Dedifferentiated amniotic fluid mesenchymal stem cell (primary cell): ENCODE measurements around the gene TPPP2.
"Not testable (repeated sequence)": the region's sequence is repeated elsewhere in the genome, so short reads cannot be mapped to it uniquely, and the experiment has no call there.

Experiments
- DNase-seq: peaks from one replicate; pipeline ENCODE4 v3.0.0-alpha.2; 2016; ENCODE audit errors: extremely low spot score

TPPP2 gene

DNA sequence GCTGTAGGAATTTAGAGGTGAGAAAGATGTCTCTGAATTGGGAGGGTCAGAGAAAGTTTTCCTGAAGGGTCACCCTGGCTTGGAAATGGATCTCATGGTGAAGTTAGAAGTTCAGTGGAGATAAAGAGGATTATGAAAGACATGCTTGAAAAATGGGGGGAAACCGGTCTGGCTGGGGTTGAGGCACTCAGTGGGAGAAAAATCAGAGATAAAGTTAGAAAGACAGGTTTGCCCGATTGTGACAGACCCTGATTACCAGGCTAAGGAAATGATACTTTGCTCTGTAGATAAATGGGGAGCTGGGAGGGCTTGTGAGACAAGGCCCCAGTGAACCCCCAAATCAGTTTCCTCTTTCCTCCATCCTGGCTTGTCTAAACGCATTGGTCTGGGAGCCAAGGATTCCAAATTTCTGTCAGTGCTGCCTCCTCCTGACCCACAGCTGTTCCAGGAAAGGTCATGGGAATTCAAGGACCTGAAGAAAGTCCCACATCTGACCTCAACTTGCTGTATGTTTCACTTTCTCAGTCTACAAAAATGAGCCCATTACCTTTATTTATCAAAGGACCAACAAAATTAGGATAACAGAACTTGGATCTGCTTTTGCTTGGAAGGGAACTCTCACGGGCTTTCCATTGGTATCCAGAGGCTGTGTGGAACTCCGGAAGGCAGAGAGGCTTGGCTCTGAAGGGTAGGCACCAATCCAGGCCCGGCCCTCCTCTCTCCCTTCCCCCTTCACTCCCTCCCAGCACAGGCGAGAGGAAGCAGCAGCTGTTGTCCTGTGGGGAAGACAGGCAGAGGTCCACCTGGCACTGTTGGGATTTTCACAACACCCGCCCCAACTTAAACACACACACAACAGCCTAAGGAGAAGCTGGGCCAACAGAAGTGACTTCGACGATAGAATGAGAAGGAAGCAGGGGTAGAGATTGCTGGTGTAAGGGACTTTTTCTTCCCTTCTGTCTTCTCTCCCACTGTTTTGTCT is 8.7 kb downstream of the TPPP2 start:
- DNase-seq = no peak

DNA sequence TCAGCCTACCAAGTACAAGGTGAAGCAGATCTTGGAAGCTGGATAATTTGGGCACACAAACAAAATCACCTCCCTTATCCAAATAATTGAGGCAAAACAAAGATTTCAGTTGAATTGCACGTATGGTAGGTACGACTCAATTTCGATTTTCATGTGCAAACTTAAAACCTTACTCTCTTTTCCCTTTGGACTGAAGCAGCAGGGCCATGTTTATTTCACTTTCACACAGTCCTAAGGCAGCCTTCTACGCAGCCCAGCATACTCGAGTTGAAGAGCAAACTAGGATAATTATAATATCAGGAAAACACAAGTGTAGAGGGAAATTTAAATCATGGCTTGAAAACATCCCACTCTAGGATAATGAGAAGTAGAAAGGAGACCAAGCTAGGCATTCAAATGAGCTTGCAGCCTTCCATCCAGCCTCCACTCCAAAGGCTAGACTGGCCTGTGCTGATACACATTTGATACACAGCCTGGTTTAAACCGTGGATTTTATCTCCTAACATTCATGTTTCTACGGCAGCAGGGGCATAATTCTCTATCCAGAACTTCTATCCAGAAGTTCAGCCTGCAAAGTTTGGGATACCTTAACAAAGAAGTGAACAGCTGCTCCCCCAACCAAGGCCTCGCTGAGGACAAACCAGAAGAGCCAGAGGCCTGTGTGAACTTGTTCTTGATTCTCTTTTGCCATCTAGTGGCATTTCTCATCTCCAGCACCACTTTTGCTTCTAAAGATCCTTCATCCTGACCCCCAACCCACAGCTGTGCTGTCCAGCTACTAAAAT is 9.8 kb downstream of the TPPP2 start:
- DNase-seq = peak; percentile 84

DNA sequence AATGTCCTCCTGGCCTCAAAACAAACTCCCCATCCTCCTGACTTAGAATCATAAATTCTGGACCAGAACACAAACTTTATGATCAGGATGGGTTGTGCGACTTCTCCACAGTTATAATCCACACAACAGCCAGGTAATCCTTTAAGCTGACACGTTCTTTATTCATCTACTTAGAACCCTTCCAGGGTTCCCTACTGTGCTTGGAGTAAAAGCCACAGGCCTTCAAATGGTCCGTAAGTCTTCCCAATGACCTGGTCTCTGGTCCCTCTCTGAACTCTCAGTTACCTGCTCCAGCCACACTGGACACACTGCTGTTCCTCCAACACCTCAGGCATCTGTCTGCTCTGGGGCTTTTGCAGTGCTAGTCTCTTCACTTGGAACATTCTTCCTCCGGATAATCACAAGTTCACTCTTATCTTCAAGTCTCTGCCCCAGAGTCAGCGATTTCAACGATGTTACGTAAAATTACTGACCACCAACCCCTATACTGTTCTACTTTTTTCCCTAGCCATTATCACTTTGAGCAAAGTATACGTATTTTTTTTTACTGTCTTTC is 10.4 kb downstream of the TPPP2 start:
- DNase-seq = no peak

DNA sequence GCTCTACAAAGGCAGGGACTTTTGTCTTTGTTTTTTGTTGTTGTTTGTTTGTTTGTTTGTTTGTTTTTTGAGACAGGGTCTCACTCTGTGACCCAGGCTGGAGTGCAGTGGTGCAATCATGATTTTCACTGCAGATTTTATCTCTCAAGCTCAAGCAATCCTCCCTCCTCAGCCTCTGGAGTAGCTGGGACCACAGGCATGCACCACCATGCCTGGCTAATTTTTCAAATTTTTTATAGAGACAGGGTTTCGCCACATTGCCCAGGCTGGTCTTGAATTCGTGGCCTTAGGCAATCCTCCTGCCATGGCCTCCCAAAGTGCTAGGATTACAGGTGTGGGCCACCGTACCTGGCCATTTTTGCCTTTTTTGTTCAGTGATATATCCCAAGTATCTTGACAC is 10.9 kb downstream of the TPPP2 start:
- DNase-seq = not testable (repeated sequence)

DNA sequence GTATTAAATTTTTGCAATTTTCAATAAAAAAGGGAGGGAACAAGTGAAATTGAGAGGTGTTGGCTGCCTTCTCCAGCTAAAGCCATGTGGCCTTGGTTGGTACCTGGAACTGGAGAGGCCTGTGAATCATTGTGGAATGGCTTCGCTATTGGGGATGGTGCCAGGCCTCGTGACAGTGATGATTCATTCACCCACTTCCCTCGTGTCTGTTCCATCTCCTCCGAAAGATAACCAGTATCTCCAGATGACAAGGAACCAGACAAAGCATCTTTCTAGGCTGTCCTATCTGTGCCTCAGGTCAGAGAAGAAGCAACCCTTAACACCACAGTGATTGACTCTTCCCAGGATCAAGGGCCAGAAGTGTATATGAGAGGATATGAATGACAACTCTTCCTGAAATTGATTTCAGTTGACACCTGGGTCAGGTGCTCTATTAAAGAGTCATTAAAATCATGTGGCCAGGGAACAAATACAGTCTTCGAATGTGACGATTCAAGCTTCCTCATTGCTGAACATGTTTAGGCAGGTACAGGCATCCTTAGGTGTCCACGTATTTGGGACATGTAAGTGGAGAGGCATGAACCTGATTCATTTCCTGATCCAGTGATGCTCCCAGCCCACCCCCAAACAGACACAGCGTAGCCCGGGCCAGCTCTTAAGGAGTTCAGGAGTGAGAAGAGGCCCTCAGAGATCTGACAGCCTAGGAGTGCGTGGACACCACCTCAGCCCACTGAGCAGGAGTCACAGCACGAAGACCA is 11.8 kb downstream of the TPPP2 start, which contains the start of gene RNASE7:
Gene RNASE7 (plus strand): TSS at position 687 of the 758 bp plus-strand sequence. CDS start 631 bp downstream, outside the sequence.
- no peak for DNase-seq

DNA sequence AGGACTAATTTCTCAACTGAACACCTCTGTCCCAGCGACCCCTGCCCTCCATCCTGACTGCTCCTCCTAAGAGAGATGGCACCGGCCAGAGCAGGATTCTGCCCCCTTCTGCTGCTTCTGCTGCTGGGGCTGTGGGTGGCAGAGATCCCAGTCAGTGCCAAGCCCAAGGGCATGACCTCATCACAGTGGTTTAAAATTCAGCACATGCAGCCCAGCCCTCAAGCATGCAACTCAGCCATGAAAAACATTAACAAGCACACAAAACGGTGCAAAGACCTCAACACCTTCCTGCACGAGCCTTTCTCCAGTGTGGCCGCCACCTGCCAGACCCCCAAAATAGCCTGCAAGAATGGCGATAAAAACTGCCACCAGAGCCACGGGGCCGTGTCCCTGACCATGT is 12.9 kb downstream of the TPPP2 start:
- DNase-seq = no peak

DNA sequence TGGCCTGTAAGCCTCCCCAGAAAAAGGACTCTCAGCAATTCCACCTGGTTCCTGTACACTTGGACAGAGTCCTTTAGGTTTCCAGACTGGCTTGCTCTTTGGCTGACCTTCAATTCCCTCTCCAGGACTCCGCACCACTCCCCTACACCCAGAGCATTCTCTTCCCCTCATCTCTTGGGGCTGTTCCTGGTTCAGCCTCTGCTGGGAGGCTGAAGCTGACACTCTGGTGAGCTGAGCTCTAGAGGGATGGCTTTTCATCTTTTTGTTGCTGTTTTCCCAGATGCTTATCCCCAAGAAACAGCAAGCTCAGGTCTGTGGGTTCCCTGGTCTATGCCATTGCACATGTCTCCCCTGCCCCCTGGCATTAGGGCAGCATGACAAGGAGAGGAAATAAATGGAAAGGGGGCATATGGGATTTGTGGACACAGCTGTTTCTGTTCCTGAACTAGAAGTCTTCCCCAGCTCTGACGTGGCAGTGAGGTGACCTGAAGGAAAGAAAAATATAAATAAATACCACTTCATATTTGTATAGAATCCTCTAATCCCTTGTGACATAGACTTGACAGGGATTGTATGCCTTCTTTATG is 13.5 kb downstream of the TPPP2 start:
- no peak for DNase-seq

DNA sequence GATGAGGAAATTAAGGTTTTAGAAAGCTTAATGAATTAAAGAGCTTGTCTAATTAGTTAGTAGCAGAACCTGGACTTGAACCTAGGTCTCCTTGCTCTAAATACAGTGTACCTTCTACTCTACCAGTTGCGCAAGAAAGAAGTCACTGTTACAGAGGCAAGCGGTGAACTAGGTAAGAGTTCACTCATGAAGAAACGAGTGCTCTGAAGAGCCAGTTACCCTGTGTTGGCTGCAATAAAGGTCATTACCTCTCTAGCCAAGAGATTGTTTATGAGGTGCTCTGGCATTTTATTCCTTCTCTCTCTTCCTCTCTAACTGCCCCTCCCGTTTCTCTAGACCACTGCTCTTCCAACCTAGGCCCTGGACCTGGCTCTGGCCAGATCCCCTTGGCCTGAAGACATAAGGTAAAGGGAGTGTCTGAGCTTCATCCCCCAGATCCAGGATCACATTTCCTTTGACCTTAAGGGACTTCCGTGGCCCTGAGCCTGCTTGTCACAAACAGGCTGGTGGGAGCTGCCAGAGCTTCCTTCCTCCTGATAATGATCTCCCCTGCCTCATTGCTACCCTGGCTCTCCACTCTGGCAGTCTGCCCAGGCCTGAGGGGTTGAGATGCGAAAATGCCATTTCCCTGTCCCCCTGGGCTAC is 14.1 kb downstream of the TPPP2 start:
- no peak for DNase-seq

DNA sequence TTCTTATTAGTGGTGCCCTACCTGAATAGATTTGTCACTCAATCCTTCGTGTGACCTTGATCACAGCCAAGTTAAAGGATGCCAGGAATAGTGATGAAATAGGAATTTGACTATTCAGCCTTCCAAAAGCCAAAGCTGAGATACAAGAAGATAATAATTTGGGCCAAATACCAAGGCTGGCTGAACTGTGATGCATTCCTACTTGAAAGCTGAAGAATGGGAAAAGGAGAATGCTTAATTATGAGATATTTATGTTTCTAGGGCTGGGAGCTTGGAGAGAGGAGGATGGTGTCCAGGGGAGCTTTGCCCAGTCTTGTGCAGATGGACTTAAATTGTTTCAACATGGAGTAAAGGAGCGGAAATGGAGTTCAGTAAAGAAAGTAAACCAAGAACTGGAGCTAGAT is 17.4 kb downstream of the TPPP2 start:
- no peak for DNase-seq

DNA sequence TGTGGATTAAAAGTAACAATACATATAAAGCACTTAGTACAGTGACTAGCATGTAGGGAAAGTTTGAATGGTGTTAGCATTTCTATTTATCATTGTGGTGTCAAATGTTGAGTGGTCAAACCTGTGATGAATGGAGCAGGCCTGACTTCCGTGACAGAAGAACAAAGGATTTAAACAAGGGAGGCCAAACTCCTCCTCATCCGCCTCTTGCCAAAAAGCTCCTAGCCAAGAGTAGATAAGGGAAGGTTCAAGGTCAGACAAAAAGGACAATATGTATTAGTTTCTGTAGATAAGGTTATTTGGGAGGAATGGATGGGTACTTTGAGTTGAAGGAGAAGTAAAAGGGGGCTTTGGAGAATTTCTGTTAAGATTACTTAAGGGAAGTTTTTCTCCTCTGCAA is 18.6 kb downstream of the TPPP2 start:
- no peak for DNase-seq

DNA sequence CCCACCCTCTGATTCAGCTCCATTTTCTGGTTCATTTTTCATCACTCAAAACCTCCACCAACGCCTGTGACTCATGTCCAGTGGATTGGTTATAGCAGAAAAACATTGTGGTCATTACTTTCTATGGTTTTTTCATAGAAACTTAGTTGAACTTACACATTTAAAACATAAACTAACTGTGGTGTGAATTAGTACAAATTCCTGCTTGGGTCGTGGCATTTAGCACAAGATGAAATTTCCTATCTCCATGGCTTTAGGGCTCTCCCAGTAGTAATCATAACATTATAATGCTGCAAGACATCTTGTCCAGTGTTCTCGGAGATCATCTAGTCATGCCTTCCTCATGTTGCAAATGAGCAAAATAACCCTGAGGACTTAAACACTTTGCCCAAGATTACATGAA is 19.3 kb downstream of the TPPP2 start:
- no peak for DNase-seq

DNA sequence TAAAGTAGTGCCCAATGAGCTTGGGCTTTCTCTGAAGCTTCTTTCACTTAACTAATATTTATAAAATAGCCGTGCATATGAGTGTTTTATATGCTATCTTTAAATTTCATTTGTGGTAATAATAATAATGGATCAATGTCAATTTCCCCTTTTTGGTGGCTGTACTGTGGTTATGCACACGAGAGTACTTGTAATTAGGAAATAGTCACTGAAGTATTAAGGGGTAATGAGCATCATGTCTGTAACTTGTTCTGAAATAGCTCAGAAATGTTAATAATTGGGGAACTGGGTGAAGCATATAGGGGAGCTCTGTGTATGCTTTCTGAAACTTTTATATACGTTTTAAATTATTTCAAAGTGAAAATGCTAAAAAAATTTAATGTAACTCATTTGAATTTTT is 20.6 kb downstream of the TPPP2 start:
- DNase-seq = no peak

DNA sequence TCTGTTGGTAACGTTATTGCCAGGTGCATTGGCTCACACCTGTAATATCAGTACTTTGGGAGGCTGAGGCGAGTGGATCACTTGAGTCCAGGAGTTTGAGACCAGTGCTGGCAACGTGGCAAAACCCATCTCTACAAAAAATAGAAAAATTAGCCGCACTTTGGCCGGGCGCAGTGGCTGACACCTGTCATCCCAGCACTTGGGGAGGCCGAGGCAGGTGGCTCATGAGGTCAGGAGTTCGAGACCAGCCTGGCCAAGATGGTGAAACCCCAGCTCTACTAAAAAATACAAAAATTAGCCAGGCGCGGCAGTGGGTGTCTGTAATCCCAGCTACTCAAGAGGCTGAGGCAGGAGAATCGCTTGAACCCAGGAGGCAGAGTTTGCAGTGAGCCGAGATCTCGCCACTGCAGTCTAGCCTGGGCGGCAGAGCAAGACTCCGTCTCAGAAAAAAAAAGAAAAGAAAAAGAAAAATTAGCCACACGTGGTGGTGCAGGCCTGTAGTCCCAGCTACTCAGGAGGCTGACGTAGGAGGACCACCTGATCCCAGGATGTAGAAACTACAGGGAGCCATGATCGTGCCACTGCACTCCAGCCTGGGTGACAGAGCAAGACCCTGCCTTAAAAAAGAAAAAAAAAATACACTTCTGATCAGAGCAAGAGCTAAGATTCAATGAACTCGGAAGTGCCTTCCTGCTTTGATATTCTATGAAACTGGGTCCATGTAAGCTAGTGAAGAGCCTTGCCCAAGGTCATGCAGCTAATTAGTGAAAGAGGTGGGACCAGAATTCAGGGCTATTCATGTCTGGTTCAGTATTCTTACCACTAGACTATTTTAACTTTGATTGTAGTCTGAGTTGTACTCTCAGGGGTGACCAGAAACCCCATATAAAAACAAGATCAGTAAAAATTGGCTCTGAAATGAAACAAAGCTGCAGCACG is 23.4 kb downstream of the TPPP2 start:
- DNase-seq = no peak

DNA sequence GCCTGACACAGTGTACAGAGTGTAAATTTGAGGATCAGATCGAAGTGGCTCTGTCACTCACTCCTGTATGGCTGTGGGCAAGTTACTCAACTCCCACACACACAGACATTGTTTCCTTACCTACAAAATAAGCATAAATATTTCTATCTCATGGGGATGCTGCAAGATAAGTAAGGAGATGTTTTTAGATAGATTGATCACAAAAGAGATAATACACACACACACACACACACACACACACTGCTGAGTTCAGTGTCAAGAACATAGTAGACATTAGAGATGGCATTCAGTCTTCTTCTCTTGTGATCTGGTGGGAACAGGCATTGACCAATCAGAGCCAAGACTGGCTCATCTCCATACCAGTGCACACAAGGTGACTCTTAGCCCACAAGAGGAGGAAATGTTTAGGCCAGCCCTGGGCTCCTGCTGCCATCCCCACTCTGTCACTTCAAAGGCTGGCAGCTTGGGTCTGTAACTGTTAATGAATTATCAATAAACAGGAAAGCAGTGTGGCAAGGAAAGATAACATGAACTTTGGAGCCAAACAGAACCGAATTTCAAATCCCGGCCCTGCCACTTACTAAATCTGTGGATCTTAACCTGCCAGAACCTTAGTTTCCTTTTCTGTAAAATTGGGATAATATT is 24.2 kb downstream of the TPPP2 start:
- no peak for DNase-seq

DNA sequence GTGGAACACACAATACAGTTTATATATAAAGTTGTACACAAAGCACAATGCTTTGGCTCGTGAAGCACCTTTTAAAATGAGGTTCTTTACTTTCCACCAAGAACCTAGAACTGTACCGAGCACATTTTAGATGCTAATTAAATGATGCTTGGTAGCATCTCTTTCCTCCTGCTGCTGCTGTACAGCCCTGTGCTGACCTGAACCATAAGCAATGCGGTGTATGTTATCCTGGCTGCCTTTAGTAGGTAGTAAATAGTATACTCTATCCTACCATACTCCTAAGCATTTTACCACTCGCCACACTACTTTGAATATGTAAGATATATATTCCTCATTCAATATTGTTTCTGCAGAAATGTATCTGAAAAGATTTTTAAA is 24.7 kb downstream of the TPPP2 start:
- no peak for DNase-seq

DNA sequence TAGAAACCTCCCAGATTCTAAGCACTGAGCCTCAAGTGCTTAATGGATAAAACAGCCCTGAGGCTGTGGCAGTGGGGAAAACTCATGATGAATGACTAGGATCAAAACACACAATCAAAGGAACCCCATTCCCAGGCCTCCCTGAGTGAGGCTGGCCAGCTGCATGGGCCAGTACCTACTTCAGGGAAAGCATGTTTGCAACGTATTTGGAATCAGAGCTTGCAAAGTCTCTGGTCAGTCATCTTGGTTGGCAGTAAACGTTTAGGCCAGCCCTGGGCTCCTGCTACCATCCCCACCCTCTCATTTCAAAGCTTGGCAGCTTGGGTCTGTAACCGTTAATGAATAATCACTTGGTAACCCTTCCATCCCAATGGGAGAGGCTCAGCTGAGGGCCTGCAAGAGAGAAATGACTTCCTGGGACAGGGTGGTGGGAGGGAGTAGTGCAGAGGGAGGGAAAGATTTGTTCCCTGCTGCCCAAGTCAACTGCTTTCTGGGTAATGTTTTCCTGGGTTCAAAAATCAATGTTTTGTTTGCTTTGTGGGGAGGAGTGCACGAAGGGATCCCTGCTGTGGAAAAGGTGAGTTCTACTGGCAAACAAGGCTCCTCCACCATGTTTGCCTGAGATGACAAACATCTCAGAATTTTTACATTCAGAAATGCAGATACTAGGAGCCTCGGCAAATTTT is 25.6 kb downstream of the TPPP2 start:
- DNase-seq = no peak

DNA sequence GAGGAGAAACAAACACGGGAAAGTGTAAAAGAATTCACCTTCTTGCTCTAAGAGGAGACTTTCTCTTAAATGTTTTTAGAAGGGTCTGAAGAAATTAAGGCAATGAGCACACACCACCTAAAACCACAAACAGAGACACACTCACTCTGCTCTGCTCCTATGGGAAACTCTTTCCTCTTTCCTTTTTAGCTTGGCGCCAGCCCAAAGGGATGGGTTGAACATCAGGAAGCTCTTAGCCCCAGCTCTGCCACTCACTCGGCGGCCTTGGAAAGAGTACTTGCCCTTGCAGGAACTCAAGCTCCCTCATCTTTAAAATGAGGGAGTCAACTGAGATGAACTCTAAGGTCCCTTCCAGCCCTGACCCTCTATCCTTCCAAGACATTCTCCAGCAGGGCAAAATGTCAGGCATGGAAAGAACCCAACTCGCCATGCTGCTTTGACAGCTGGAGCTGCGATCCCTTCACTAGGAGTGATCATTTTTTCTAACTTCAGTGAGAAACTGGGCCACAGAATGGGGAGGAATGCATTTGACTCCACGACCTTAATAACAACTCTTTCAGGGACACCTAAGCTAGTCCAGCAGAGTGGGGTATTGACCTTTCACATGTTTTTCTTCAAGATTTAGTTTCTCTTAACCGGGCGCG is 26.6 kb downstream of the TPPP2 start:
- no peak for DNase-seq
